DMS114 treated with DMSO at 0.1 percent for 48 hours (cell line): ENCODE measurements around the gene PRKCA.

ENCODE experiments used
- DNase-seq: peaks from one replicate; lab custom pipeline; 2025; ENCODE audit not compliant: unreplicated experiment; lab: John Stamatoyannopoulos, UW

Gene PRKCA

GRCh38 chr17:66671156-66671555, 368.7 kb downstream of the PRKCA start:
- no peak for DNase-seq

GRCh38 chr17:66673668-66674276, 371.4 kb downstream of the PRKCA start:
- DNase-seq: peak; percentile 38

GRCh38 chr17:66675273-66675990, 373.0 kb downstream of the PRKCA start:
- DNase-seq: no peak

- no peak for DNase-seq
Observed at GRCh38 chr17:66675991-66676371, 373.6 kb downstream of the PRKCA start.

- DNase-seq: no peak
Observed at GRCh38 chr17:66676421-66676820, 374.0 kb downstream of the PRKCA start.

- no peak for DNase-seq
Observed at GRCh38 chr17:66677201-66677981, 375.0 kb downstream of the PRKCA start.

- DNase-seq: no peak
Observed at GRCh38 chr17:66678061-66678460, 375.6 kb downstream of the PRKCA start.

- DNase-seq: no peak
Observed at GRCh38 chr17:66678827-66679226, 376.4 kb downstream of the PRKCA start.

GRCh38 chr17:66679631-66680517, 377.5 kb downstream of the PRKCA start:
- no peak for DNase-seq

- DNase-seq: no peak
Observed at GRCh38 chr17:66682283-66682682, 379.9 kb downstream of the PRKCA start.

- DNase-seq: no peak
Observed at GRCh38 chr17:66684261-66684660, 381.8 kb downstream of the PRKCA start.

- no peak for DNase-seq
Observed at GRCh38 chr17:66684731-66685130, 382.3 kb downstream of the PRKCA start.

- DNase-seq: no peak
Observed at GRCh38 chr17:66686601-66687000, 384.2 kb downstream of the PRKCA start.

GRCh38 chr17:66687570-66688284, 385.3 kb downstream of the PRKCA start:
- no peak for DNase-seq

- DNase-seq: no peak
Observed at GRCh38 chr17:66689221-66689620, 386.8 kb downstream of the PRKCA start.

GRCh38 chr17:66690166-66690565, 387.8 kb downstream of the PRKCA start:
- DNase-seq: no peak

GRCh38 chr17:66691644-66692420, 389.4 kb downstream of the PRKCA start:
- DNase-seq: no peak

- no peak for DNase-seq
Observed at GRCh38 chr17:66692421-66692690, 389.9 kb downstream of the PRKCA start.

- DNase-seq: no peak
Observed at GRCh38 chr17:66695098-66695497, 392.7 kb downstream of the PRKCA start.

- DNase-seq: no peak
Observed at GRCh38 chr17:66698270-66698669, 395.9 kb downstream of the PRKCA start.
